Stimulated activated CD4-positive, alpha-beta T cell treated with anti-CD3 and anti-CD28 coated beads, Interleukin-1b, Interleukin-23, amount 100 ng/mL, for 24 hours (primary cell): Measurements from ENCODE around the gene CES1.
"Not testable (repeated sequence)": the region's sequence is repeated elsewhere in the genome, so short reads cannot be mapped to it uniquely, and the experiment has no call there.

ENCODE experiments used
- DNase-seq, 4 experiments: peaks; one replicate each; pipeline ENCODE4 v3.0.0-alpha.2; 2020; ENCODE audit warnings: low read depth in 4 of 4, low spot score in 1 of 4

The CES1 gene

DNA sequence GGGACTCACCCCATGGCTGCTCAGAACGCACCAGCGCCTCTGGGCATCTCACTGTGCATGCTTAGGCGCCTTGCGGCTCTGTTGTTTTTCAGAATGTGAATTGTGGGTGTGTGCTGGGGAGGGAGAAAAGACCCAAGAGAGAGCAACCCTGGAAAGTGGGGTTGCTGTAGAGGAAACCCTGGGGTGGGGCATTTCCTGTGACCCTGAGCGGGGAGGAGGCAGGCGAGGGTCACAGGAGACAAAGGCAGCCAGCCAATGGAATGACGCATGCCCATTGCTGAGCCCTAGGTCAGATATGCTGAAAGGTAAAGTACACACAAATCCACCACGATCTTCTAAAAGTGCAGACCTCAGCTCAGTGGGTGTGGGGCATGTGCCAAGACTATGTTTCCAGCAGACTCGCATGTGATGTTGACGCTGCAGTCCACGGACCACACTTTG lies 39.9 kb downstream of the CES1 start:
- not testable (repeated sequence) for DNase-seq

- DNase-seq: not testable (repeated sequence)
Measured at GRCh38 chr16:55791512-55791911, 41.4 kb downstream of the CES1 start.

- not testable (repeated sequence) for DNase-seq
Measured at GRCh38 chr16:55790240-55790639, 42.7 kb downstream of the CES1 start.

- not testable (repeated sequence) for DNase-seq
Measured at GRCh38 chr16:55782793-55783091, 50.2 kb downstream of the CES1 start.

DNA sequence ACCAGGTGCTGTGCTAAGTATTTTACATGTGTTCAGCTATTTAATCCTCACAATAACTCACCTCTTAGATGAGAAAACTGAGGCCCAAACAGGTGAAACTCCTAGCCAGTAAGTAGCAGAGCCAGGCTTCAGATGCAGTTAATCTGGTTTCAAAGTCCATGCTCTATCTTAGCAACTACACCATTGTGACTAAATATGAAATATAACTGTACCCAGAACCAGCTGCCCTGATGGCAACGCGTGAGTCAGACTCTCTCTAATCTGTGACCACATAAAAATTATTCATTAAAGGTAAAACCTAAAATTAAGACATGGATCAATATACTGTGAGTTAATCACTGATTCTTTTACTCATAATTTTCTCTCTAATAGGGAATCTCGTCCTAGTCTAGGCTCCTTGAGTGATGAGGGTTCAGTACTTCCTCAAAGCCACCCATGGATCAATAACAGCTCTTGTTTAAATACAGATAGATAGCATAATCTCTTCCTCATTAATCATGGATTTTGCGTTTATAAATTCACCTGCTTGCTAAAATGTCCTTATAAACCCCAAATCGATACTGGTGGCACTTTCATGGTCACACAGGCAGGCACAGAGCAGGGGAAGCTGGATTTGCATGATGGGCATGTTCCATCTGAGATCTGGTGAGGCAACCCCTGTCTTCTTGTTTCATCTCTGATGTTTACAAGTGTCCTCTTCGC lies 50.7 kb downstream of the CES1 start:
- DNase-seq: not testable (repeated sequence)

DNA sequence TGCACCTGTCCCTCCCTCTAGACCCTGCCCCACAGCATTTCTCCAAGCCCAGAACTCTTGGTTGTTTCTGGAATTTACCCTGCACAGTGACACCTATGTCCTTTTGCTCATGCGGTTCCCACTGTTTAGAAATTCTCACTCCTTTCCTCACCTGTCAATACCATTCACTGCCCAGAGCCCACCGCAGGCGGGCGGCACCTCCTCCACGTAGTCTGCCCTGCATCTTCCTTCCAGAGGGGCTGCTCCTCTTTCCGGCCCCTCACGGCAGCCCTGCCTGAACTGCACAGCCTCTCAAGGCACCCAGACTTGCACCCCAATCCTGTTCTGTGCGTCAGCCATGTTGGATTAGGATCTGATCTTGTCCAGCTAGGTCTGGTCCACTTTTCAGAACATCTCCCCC lies 51.4 kb downstream of the CES1 start:
- not testable (repeated sequence) for DNase-seq

GRCh38 chr16:55780095-55780407 lies 52.8 kb downstream of the CES1 start:
- not testable (repeated sequence) for DNase-seq

GRCh38 chr16:55779402-55780094 lies 53.3 kb downstream of the CES1 start:
- DNase-seq: no peak

GRCh38 chr16:55778757-55779156 lies 54.1 kb downstream of the CES1 start:
- no peak for DNase-seq

DNA sequence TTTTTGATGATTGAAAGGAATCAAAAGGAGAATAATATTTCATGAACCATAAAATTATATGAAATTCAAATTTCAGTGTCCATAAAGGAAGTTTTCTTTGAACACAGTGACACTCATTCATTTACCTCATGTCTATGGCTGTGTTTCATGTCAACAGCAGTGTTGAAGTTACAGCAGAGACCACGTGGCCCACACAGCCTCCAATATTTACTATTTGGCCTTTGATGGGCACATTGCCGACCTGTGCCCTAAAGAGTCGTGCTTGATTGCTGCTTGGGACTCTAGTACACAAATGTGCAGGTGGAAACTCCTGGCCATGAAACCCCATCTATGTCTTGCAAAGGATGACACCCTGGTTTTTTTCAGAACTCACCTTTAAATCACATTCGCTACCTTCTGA lies 57.0 kb downstream of the CES1 start:
- DNase-seq: no peak

GRCh38 chr16:55773859-55774549 lies 58.9 kb downstream of the CES1 start:
- no peak for DNase-seq

DNA sequence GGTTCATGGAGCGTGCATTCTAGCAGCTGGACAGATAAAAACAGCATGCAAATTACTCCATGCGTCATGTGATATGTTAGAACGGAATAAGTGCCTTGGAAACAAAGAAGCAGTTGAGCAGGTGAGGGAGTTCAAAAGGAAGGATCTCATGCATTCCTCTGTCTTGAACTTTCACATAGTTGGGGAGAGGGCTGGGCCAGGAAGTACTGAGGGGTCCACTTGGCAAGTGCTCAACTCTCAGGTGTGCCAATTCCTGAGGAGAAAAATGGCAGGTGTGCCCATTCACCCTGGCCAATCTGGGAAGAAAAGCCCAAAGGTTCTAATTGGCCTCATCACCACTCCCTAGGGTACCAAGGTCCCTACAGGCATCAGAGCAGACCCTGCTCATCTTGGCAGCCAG lies 67.7 kb downstream of the CES1 start:
- DNase-seq: no peak

GRCh38 chr16:55760310-55761001 lies 72.4 kb downstream of the CES1 start:
- no peak for DNase-seq

GRCh38 chr16:55759965-55760309 lies 73.0 kb downstream of the CES1 start:
- DNase-seq: not testable (repeated sequence)

- DNase-seq: not testable (repeated sequence)
Measured at GRCh38 chr16:55757595-55758527, 75.0 kb downstream of the CES1 start.

DNA sequence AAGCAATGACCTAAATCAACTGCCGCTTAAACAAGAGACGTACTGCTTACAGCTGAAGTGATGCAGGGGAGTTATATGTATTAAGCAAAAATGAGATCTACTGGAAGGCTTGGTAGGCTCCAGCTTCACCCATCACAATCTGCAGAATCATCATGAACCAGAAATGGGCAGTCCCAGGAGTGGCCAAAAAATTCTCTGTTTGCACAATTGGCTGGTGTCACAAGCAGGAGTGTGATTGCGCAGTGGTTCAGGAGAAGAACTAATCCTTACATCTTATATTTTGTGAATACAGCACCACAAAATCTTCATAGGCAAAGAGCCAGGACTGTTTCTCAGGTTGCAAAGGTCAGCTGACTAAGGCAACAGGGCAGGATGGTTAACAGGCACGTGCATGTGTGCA lies 75.9 kb downstream of the CES1 start:
- DNase-seq: no peak

- DNase-seq: no peak
Measured at GRCh38 chr16:55754056-55754455, 78.8 kb downstream of the CES1 start.

- not testable (repeated sequence) for DNase-seq
Measured at GRCh38 chr16:55753145-55753631, 79.7 kb downstream of the CES1 start.
